Hypothalamus (tissue), 51 donors: Measurements from ENCODE around the gene CTNNA3.

Experiments used
- DNase-seq, 51 donors: peaks; one replicate each; lab custom pipeline; 2025; lab: John Stamatoyannopoulos, UW

The CTNNA3 gene

GRCh38 chr10:66214721-66215404, 1481.1 kb downstream of the CTNNA3 start:
- DNase-seq: no peak

DNA sequence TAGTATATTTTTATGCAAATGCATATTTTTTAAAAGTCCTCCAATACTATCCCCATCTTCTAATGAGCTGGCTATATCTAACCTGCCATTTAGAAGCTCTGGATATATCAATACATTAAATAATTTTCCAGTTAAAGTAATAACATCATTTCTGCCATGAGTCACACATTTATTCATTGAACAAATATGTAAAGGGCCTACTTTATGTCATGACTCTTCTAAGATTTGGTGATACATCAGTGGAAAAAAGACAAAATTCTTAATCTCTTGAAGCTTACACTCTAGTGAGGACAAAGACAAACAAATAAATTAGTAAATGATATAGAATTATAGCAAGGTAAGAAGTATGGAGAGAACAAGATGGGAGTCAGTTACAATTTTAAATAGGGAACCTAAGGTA, 1487.0 kb downstream of the CTNNA3 start:
- no peak for DNase-seq

DNA sequence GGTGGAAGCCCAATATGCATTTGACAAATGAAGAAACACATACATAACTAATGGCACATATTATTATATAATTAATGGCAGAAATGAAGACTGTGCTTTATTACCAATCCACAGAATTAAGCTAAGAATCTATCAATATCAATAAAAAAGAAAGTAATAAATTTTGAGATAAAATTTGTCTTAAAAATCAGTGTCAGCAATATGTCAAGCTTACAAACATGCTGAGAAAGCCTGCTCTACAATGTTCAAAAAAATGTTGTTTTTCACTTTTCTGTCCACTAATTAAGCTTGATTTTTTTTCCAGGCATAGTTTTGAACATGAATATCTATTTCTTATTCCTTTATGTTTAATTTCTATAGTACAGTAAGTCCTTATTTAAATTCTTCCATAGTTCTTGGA, 1491.2 kb downstream of the CTNNA3 start:
- no peak for DNase-seq

- no peak for DNase-seq
Observed at GRCh38 chr10:66202101-66202500, 1493.9 kb downstream of the CTNNA3 start.

- DNase-seq: no peak
Observed at GRCh38 chr10:66192162-66192831, 1503.7 kb downstream of the CTNNA3 start.

DNA sequence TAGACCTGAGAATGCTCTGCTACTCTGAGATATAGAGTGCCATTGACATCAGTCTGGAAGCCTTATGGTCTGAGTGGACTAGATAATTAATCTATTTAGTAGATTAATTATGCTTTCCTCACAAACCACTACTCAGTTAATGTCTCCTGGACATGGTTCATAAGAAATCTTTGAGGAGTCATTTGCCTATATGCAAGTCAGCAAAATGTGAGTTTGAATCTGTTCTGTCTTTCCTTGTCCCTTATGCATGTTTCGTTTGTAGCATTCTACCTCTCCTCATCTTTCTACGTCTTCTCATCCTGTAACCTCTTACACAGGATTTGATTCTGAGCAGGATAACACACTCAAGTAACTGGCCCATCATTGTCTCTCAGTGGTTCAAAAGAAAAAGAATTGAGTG, 1505.6 kb downstream of the CTNNA3 start:
- DNase-seq: no peak

GRCh38 chr10:66189271-66189670, 1506.7 kb downstream of the CTNNA3 start:
- no peak for DNase-seq

- DNase-seq: no peak
Observed at GRCh38 chr10:66187053-66187733, 1508.8 kb downstream of the CTNNA3 start.

DNA sequence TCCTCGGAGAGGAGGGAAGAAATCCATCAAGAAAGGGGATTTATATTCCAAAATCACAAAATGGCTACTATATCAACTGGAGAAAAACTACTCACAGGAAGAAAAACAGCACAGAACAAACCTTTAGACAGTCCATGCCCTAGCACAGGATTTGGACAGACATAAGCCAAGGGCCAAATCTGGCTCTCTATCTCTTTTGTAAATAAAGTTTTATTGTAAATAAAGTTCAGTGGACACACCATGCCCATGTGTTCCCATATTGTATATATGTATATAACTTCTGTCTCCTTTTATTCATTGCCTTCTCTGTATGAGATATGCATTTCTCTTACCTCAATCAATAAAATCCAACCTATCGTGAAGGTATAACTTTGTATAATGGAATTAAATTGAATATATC, 1513.0 kb downstream of the CTNNA3 start:
- DNase-seq: no peak

- DNase-seq: peak in 3 of 51 donors; percentile 9 to 66 (median 20)
Observed at GRCh38 chr10:66180581-66181318, 1515.2 kb downstream of the CTNNA3 start.

DNA sequence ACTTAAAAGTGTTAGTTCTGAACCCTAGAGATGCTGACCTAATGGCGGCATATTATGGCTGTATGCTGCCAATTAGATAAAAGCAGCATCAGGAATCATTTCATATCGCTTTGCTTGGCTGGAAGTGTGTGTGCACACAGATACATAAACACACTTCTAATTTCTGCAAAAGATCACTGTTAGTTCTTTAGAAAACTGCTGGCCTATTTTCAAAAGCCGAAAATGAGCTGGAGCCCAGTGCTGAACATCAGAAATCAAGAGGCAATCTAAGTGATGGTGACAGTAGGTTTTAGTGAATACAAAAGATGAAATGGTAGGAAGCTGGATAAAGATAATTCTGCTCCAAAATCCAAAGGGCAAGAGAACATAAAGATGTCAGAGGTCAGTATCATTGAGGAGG, 1516.0 kb downstream of the CTNNA3 start:
- DNase-seq: no peak

DNA sequence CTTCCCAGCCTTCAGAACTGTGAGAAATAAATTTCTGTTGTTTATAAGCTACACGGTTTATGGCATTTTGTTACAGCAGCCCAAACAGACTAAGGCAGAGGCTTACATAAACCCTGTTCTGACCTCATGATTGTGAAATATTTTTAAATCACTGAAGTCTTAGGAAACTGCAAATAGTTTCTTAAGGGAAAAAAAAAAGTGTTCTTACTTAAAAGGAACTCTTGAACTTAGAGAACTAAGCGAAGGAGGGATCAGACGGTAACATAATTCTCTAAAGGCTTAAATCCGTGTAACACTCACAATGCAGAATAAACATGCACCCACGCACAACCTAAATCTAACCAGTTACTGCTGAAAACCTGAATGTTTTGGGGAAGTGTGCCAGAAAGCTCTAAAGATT, 1519.2 kb downstream of the CTNNA3 start:
- DNase-seq: no peak

- no peak for DNase-seq
Observed at GRCh38 chr10:66167816-66168215, 1528.2 kb downstream of the CTNNA3 start.

- no peak for DNase-seq
Observed at GRCh38 chr10:66162560-66163143, 1533.3 kb downstream of the CTNNA3 start.

- DNase-seq: no peak
Observed at GRCh38 chr10:66151346-66151745, 1544.6 kb downstream of the CTNNA3 start.

GRCh38 chr10:66148312-66148711, 1547.7 kb downstream of the CTNNA3 start:
- DNase-seq: no peak

GRCh38 chr10:66144016-66144415, 1552.0 kb downstream of the CTNNA3 start:
- DNase-seq: no peak

- DNase-seq: no peak
Observed at GRCh38 chr10:66102756-66103155, 1593.2 kb downstream of the CTNNA3 start.

DNA sequence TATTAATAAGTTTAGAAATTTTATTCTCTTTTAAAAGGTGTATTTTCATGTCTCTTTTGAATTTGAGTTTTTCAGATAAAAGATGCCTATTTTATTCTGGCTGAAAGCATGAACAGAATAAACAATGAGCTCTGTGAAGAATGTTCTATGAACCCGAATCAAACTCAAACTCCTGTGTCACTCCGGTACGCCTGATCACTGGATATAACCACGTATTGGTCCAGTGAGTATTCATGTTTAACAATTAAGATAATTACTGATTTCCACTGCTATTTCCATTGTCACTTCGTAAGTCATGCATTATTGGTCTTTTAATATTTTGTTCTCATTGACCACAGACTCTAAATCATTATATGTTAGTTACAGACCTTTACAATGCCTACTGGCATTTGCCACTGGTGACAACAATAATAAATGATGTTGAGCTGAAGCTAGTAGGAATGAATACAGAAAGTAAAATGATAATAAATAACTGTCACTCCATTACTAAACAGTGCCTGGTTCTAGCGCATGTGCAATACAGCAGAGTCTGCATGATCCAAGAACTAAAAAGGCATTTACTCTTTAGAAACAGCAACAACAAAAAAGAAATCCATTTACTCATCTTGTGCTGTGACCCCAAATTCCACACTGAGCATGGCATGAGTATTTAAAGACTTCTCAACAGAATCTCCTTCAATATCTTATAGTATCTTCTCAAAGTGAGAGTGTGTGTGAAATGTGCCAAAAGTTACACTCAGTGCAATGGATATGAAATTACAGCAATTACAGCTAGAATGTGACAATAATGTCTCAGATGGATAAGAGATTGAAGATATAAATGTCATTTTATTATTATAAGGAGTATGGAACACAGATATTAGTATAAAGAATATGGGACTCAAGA, 1597.2 kb downstream of the CTNNA3 start:
- no peak for DNase-seq

- no peak for DNase-seq
Observed at GRCh38 chr10:66095610-66096009, 1600.4 kb downstream of the CTNNA3 start.
